HL-60 (cell line): ENCODE data around the gene ADGRF5.

Experiments
- CTCF ChIP-seq: IDR thresholded peaks from one replicate; pipeline ENCODE4 v1.5.1; 2011; ENCODE audit warnings: low read length, control low read depth, inconsistent platforms; ENCODE audit not compliant: insufficient read depth
- SPI1 ChIP-seq: IDR thresholded peaks from 2 replicates; pipeline ENCODE4 v1.6.1; 2012; ENCODE audit warnings: low read depth, mild to moderate bottlenecking, borderline replicate concordance

GRCh38 chr6:46963039-46963438 is 41.3 kb upstream of the ADGRF5 start:
- TF ChIP-seq SPI1 (no peak), CTCF (no peak)
